Measurements from ENCODE around the gene SAFB2.

Gene SAFB2

GRCh38 chr19:5567360-5567969, 55.1 kb downstream of the SAFB2 start, which contains the start of gene TINCR:
Gene TINCR, minus strand, starts transcription at chr19:5567953.
- Histone ChIP-seq H3K4me1 (ENCODE audit: insufficient read depth, low read length) (no peaks in the 10 kb centered on the region), H3K9ac (ENCODE audit: low read depth, low read length) (peak within 1 kb of the TSS; percentile 50), H3K9me3 (ENCODE audit: control insufficient read depth, insufficient read depth, low read length) (no peaks in the 10 kb centered on the region), H3K36me3 (ENCODE audit: insufficient read depth, low read length) (no peaks in the 10 kb centered on the region)

DNA sequence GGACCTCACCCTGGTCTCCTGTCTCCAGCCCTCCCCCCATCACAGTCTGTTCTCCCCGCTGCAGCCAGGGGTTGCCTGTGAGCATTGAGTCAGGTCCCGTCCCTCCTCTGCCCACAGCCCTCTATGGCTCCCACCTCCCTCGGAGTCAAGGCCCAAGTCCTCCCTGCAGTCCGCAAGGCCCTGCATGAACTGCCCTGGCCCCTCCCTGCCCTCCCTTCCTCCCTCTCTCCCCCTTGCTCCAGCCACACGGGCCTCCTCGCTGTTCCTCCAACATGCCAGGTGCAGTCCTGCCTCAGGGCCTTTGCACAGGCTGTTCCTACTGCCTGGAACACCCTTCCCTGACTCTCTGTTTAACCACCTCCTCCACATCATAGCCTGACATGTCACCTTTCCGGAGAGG, 57.6 kb downstream of the SAFB2 start:
- Histone ChIP-seq H3K36me3 (ENCODE audit: insufficient read depth, low read length) (no peaks in the 10 kb centered on the region), H3K4me1 (ENCODE audit: insufficient read depth, low read length) (peaks cover 4% of the 10 kb centered on the region; the same call in 1 of the 2 replicates), H3K9me3 (ENCODE audit: control insufficient read depth, insufficient read depth, low read length) (no peaks in the 10 kb centered on the region), H3K9ac (ENCODE audit: low read depth, low read length) (no peak overlapping the region)

- Histone ChIP-seq H3K36me3 (ENCODE audit: insufficient read depth, low read length) (no peaks in the 10 kb centered on the region), H3K9me3 (ENCODE audit: control insufficient read depth, insufficient read depth, low read length) (no peaks in the 10 kb centered on the region), H3K4me1 (ENCODE audit: insufficient read depth, low read length) (peaks cover 8% of the 10 kb centered on the region; the same call in 1 of the 2 replicates), H3K9ac (ENCODE audit: low read depth, low read length) (no peak overlapping the region)
Observed at GRCh38 chr19:5563935-5564612, 58.5 kb downstream of the SAFB2 start.

GRCh38 chr19:5563008-5563431, 59.6 kb downstream of the SAFB2 start:
- no peak overlapping the region for H3K9ac ChIP-seq (ENCODE audit: low read depth, low read length)
- no peaks in the 10 kb centered on the region for H3K9me3 ChIP-seq (ENCODE audit: control insufficient read depth, insufficient read depth, low read length)
- peaks cover 12% of the 10 kb centered on the region; the same call in 1 of the 2 replicates for H3K4me1 ChIP-seq (ENCODE audit: insufficient read depth, low read length)
- no peaks in the 10 kb centered on the region for H3K36me3 ChIP-seq (ENCODE audit: insufficient read depth, low read length)

DNA sequence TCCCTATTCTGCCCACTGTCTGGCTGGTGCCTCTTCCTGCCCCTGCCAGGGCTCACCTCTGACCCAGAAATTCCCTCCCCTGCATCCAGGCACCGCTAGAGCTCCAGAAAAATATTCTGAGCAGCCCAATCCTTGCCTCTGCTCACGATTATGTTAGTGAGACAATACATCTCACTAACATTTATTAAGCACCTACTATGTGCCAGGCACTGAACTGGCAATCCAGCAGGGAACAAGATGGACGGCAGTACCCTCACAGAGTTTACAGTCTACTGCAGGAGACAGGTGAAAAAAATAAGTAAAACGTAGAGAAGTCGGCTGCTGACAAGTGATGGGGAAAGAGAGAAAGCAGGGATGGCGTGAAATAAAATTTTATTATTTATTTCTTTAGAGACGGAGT, 60.3 kb downstream of the SAFB2 start:
- H3K9ac ChIP-seq (ENCODE audit: low read depth, low read length), result no peak overlapping the region
- H3K9me3 ChIP-seq (ENCODE audit: control insufficient read depth, insufficient read depth, low read length), result no peaks in the 10 kb centered on the region
- peaks cover 15% of the 10 kb centered on the region; the same call in 1 of the 2 replicates for H3K4me1 ChIP-seq (ENCODE audit: insufficient read depth, low read length)
- H3K36me3 ChIP-seq (ENCODE audit: insufficient read depth, low read length), result no peaks in the 10 kb centered on the region

DNA sequence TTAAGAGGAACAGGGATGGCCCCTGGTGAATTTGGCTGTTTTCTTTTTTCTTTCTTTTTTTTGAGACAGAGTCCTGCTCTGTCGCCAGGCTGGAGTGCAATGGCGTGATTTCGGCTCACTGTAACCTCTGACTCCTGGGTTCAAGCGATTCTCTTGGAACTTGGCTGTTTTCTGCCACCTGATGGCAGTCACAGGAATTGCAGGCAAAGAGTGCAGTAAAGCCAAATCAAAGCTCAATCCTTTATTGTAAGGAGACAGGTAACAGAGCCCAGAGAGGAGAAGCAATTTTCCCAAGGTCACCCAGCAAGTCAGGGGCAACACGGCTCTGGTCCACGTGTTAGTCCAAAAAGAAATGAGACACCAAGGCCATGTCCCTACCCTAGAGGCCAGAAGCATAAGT, 61.0 kb downstream of the SAFB2 start:
- Histone ChIP-seq H3K4me1 (ENCODE audit: insufficient read depth, low read length) (peaks cover 15% of the 10 kb centered on the region; the same call in 1 of the 2 replicates), H3K36me3 (ENCODE audit: insufficient read depth, low read length) (no peaks in the 10 kb centered on the region), H3K9ac (ENCODE audit: low read depth, low read length) (no peak overlapping the region), H3K9me3 (ENCODE audit: control insufficient read depth, insufficient read depth, low read length) (no peaks in the 10 kb centered on the region)

GRCh38 chr19:5560156-5560555, 62.4 kb downstream of the SAFB2 start:
- no peak overlapping the region for H3K9ac ChIP-seq (ENCODE audit: low read depth, low read length)
- H3K9me3 ChIP-seq (ENCODE audit: control insufficient read depth, insufficient read depth, low read length), result no peaks in the 10 kb centered on the region
- H3K36me3 ChIP-seq (ENCODE audit: insufficient read depth, low read length), result no peaks in the 10 kb centered on the region

GRCh38 chr19:5559804-5560133, 62.8 kb downstream of the SAFB2 start:
- H3K36me3 ChIP-seq (ENCODE audit: insufficient read depth, low read length), result no peaks in the 10 kb centered on the region
- H3K9me3 ChIP-seq (ENCODE audit: control insufficient read depth, insufficient read depth, low read length), result no peaks in the 10 kb centered on the region
- no peak overlapping the region for H3K9ac ChIP-seq (ENCODE audit: low read depth, low read length)
- H3K4me1 ChIP-seq (ENCODE audit: insufficient read depth, low read length), result peaks cover 15% of the 10 kb centered on the region; the same call in 1 of the 2 replicates

More at GRCh38 chr19:5560156-5560555, 62.4 kb downstream of the SAFB2 start:
- H3K4me1 ChIP-seq (ENCODE audit: insufficient read depth, low read length), result peaks cover 15% of the 10 kb centered on the region; the same call in 1 of the 2 replicates

DNA sequence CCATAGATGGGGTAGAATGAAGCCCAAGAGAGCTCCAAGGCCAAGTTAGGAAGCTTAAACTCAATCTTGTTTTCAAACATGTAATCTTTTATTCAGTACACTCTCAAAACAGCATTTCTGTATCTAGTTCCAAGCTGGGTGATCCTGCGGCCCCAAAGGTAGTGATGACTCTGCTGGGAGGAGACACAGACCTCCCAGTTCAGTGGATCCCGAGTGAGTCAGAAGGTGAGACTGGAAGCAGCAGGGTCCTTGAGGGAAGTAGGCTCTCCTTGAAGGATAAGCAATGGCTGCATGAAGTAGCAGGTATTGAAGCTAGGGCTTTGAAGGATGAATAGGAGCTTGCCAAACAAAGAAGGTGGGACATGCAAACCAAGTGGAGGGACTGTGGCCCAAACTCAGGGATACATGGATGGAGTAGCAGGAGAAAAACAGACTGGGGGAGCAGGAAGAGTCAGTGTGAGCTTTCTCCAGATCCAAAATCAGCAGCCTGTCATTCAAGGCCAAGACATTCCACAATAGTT, 64.4 kb downstream of the SAFB2 start:
- Histone ChIP-seq H3K9me3 (ENCODE audit: control insufficient read depth, insufficient read depth, low read length) (no peaks in the 10 kb centered on the region), H3K9ac (ENCODE audit: low read depth, low read length) (no peak overlapping the region), H3K36me3 (ENCODE audit: insufficient read depth, low read length) (no peaks in the 10 kb centered on the region), H3K4me1 (ENCODE audit: insufficient read depth, low read length) (peaks cover 15% of the 10 kb centered on the region; the same call in 1 of the 2 replicates)

- Histone ChIP-seq H3K36me3 (ENCODE audit: insufficient read depth, low read length) (no peaks in the 10 kb centered on the region), H3K9me3 (ENCODE audit: control insufficient read depth, insufficient read depth, low read length) (no peaks in the 10 kb centered on the region), H3K9ac (ENCODE audit: low read depth, low read length) (no peak overlapping the region), H3K4me1 (ENCODE audit: insufficient read depth, low read length) (peaks cover 15% of the 10 kb centered on the region; the same call in 1 of the 2 replicates)
Observed at GRCh38 chr19:5557691-5558090, 64.9 kb downstream of the SAFB2 start.

DNA sequence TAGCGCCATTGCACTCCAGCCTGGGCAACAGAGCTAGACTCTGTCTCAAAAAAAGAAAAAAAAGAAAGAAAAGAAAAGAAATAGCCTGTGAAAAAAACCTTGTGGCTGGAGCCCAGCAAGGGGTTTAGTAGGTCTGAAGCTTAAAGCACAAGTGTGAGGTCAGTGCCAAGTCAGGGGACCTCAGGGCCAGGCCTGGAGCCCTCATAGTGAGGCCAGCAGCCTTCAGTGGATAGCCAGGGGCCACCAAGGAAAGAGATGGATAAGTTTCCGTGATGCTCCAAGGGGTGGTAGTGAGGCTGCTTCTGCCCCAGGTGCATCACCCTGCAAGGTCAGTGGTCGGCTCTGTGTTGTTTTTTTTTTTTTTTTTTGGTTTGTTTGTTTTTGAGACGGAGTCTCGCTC, 67.7 kb downstream of the SAFB2 start:
- H3K36me3 ChIP-seq (ENCODE audit: insufficient read depth, low read length), result no peaks in the 10 kb centered on the region
- no peaks in the 10 kb centered on the region for H3K9me3 ChIP-seq (ENCODE audit: control insufficient read depth, insufficient read depth, low read length)
- no peak overlapping the region for H3K9ac ChIP-seq (ENCODE audit: low read depth, low read length)
- peaks cover 10% of the 10 kb centered on the region; the same call in 1 of the 2 replicates for H3K4me1 ChIP-seq (ENCODE audit: insufficient read depth, low read length)

GRCh38 chr19:5553892-5554291, 68.7 kb downstream of the SAFB2 start:
- peaks cover 6% of the 10 kb centered on the region; the same call in 1 of the 2 replicates for H3K4me1 ChIP-seq (ENCODE audit: insufficient read depth, low read length)
- no peak overlapping the region for H3K9ac ChIP-seq (ENCODE audit: low read depth, low read length)
- no peaks in the 10 kb centered on the region for H3K36me3 ChIP-seq (ENCODE audit: insufficient read depth, low read length)
- no peaks in the 10 kb centered on the region for H3K9me3 ChIP-seq (ENCODE audit: control insufficient read depth, insufficient read depth, low read length)

DNA sequence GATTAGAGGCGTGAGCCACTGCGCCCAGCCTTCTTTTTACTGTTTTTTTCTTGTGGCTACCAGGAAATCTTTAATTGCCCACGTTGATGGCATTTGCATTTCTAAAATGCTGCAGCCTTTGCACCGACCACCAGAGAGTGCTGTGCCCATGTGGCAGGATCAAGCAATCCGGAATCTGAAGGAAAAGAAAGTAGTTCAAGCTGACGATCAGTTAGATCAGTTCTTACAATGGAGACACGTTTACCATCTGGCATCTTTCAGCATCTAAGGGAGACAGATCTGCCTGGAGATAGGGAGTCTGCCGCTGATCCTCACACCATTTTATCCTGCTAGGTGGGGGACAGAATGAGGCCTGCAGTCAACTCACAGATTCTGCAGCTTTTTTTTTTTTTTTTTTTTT, 74.7 kb downstream of the SAFB2 start:
- Histone ChIP-seq H3K4me1 (ENCODE audit: insufficient read depth, low read length) (no peaks in the 10 kb centered on the region), H3K36me3 (ENCODE audit: insufficient read depth, low read length) (no peaks in the 10 kb centered on the region), H3K9ac (ENCODE audit: low read depth, low read length) (no peak overlapping the region), H3K9me3 (ENCODE audit: control insufficient read depth, insufficient read depth, low read length) (no peaks in the 10 kb centered on the region)

- Histone ChIP-seq H3K9me3 (ENCODE audit: control insufficient read depth, insufficient read depth, low read length) (no peaks in the 10 kb centered on the region), H3K9ac (ENCODE audit: low read depth, low read length) (no peak overlapping the region), H3K36me3 (ENCODE audit: insufficient read depth, low read length) (no peaks in the 10 kb centered on the region), H3K4me1 (ENCODE audit: insufficient read depth, low read length) (no peaks in the 10 kb centered on the region)
Observed at GRCh38 chr19:5545984-5546383, 76.6 kb downstream of the SAFB2 start.

- H3K4me1 ChIP-seq (ENCODE audit: insufficient read depth, low read length), result no peaks in the 10 kb centered on the region
- H3K9me3 ChIP-seq (ENCODE audit: control insufficient read depth, insufficient read depth, low read length), result no peaks in the 10 kb centered on the region
- H3K36me3 ChIP-seq (ENCODE audit: insufficient read depth, low read length), result no peaks in the 10 kb centered on the region
- H3K9ac ChIP-seq (ENCODE audit: low read depth, low read length), result no peak overlapping the region
Observed at GRCh38 chr19:5545051-5545450, 77.5 kb downstream of the SAFB2 start.

Measured in ES-I3 (cell line).